OCI-LY1 (cell line): ENCODE data around the gene ASB13.

Experiments
- H2AFZ ChIP-seq: fragments of 200-600 bp; sonication (generic), shearing (Covaris generic); 2 replicates; pipeline ENCODE4 v1.6.0; 2014; ENCODE audit warnings: antibody characterized with exemption, mild to moderate bottlenecking, low read length
- H3F3A ChIP-seq: fragments of 200-600 bp; sonication (generic), shearing (Covaris generic); 2 replicates; pipeline ENCODE4 v1.6.0; 2014; ENCODE audit warnings: mild to moderate bottlenecking, antibody characterized with exemption, low read length, moderate library complexity; ENCODE audit not compliant: insufficient read depth
- H3K27ac ChIP-seq: fragments of 200-600 bp; sonication (generic); 2 replicates; pipeline ENCODE4 v1.5.1; 2014; ENCODE audit warnings: low read length, mixed run types, mild to moderate bottlenecking, low read depth; ENCODE audit not compliant: poor library complexity, severe bottlenecking
- H3K27me3 ChIP-seq: fragments of 200-600 bp; sonication (generic); 2 replicates; pipeline ENCODE4 v1.6.0; 2014; ENCODE audit warnings: antibody characterized with exemption, mild to moderate bottlenecking, low read length, moderate library complexity; ENCODE audit not compliant: insufficient read depth
- H3K36me3 ChIP-seq: fragments of 200-600 bp; sonication (generic); 2 replicates; pipeline ENCODE4 v1.6.1; 2014; ENCODE audit warnings: mild to moderate bottlenecking, antibody characterized with exemption, low read length, moderate library complexity, mixed read lengths; ENCODE audit not compliant: insufficient read depth
- H3K4me1 ChIP-seq: fragments of 200-600 bp; sonication (generic); 2 replicates; pipeline ENCODE4 v1.5.1; 2014; ENCODE audit warnings: mild to moderate bottlenecking, low read length, moderate library complexity; ENCODE audit not compliant: insufficient read depth, severe bottlenecking
- H3K4me2 ChIP-seq: fragments of 200-600 bp; sonication (generic), shearing (Covaris generic); 2 replicates; pipeline ENCODE4 v1.6.1; 2014; ENCODE audit warnings: low read length
- H3K4me3 ChIP-seq: fragments of 200-600 bp; sonication (generic); 2 replicates; pipeline ENCODE4 v1.5.1; 2014; ENCODE audit warnings: low read length, low read depth, mild to moderate bottlenecking, mixed read lengths; ENCODE audit not compliant: poor library complexity, severe bottlenecking
- H3K79me2 ChIP-seq: fragments of 200-600 bp; shearing (Covaris generic); 2 replicates; pipeline ENCODE4 v1.6.1; 2016; ENCODE audit warnings: mixed run types, low read length, mixed read lengths; ENCODE audit not compliant: insufficient read depth
- H3K9ac ChIP-seq: fragments of 200-600 bp; sonication (generic), shearing (Covaris generic); 2 replicates; pipeline ENCODE4 v1.6.1; 2014; ENCODE audit warnings: mild to moderate bottlenecking, low read length, mixed read lengths
- H3K9me2 ChIP-seq: fragments of 200-600 bp; sonication (generic), shearing (Covaris generic); 2 replicates; pipeline ENCODE4 v1.6.1; 2014; ENCODE audit warnings: low read depth, mild to moderate bottlenecking, low read length, mixed read lengths
- H3K9me3 ChIP-seq: fragments of 200-600 bp; shearing (Covaris generic); 2 replicates; pipeline ENCODE4 v1.6.1; 2014; ENCODE audit warnings: low read length, mixed read lengths
- H4K20me1 ChIP-seq: fragments of 200-600 bp; sonication (generic), shearing (Covaris generic); 2 replicates; pipeline ENCODE4 v1.6.0; 2016; ENCODE audit warnings: mild to moderate bottlenecking, low read length; ENCODE audit not compliant: insufficient read depth
- CTCF ChIP-seq: fragments of 200-600 bp; sonication (generic), shearing (Covaris generic); IDR thresholded peaks from 2 replicates; pipeline ENCODE4 v1.5.1; 2017; ENCODE audit warnings: mild to moderate bottlenecking, antibody characterized with exemption, low read length, moderate library complexity, mixed read lengths
- EZH2 ChIP-seq: fragments of 200-600 bp; sonication (generic), shearing (Covaris generic); IDR thresholded peaks from 2 replicates; pipeline ENCODE4 v1.8.0; 2017; ENCODE audit warnings: borderline replicate concordance, mixed run types, mild to moderate bottlenecking, antibody characterized with exemption, low read length, moderate library complexity, mixed read lengths

Gene ASB13

GRCh38 chr10:5640036-5640435, 26.4 kb downstream of the ASB13 start:
- no peak overlapping the region for H3K4me3 ChIP-seq
- no peaks in the 10 kb centered on the region for H3K79me2 ChIP-seq
- no peaks in the 10 kb centered on the region for H3K4me1 ChIP-seq
- no peak overlapping the region for H3K9ac ChIP-seq
- no peak overlapping the region for H3K27ac ChIP-seq
- no peaks in the 10 kb centered on the region for H4K20me1 ChIP-seq
- no peaks in the 10 kb centered on the region for H3K27me3 ChIP-seq
- no peaks in the 10 kb centered on the region for H3F3A ChIP-seq
- TF ChIP-seq CTCF (no peak), EZH2 (no peak)
- no peaks in the 10 kb centered on the region for H3K36me3 ChIP-seq
- H3K9me2 ChIP-seq = no peaks in the 10 kb centered on the region
- no peaks in the 10 kb centered on the region for H3K9me3 ChIP-seq
- no peak overlapping the region for H2AFZ ChIP-seq
- H3K4me2 ChIP-seq = no peak overlapping the region

- no peak overlapping the region for H3K9ac ChIP-seq
- no peak overlapping the region for H3K4me3 ChIP-seq
- H3K4me2 ChIP-seq = no peak overlapping the region
- H3K9me3 ChIP-seq = no peaks in the 10 kb centered on the region
- H3F3A ChIP-seq = no peaks in the 10 kb centered on the region
- no peaks in the 10 kb centered on the region for H3K27me3 ChIP-seq
- no peaks in the 10 kb centered on the region for H3K79me2 ChIP-seq
- no peaks in the 10 kb centered on the region for H4K20me1 ChIP-seq
- H2AFZ ChIP-seq = no peak overlapping the region
- no peak overlapping the region for H3K27ac ChIP-seq
- H3K4me1 ChIP-seq = no peaks in the 10 kb centered on the region
- TF ChIP-seq EZH2 = no peak
- TF ChIP-seq CTCF = no peak
- no peaks in the 10 kb centered on the region for H3K9me2 ChIP-seq
- no peaks in the 10 kb centered on the region for H3K36me3 ChIP-seq
These were observed 27.3 kb downstream of the ASB13 start for GRCh38 chr10:5639066-5639465.

GRCh38 chr10:5638494-5638893, 27.9 kb downstream of the ASB13 start:
- TF ChIP-seq CTCF (no peak), EZH2 (no peak)
- H3F3A ChIP-seq = no peaks in the 10 kb centered on the region
- no peaks in the 10 kb centered on the region for H3K36me3 ChIP-seq
- H3K27me3 ChIP-seq = no peaks in the 10 kb centered on the region
- no peak overlapping the region for H3K27ac ChIP-seq
- no peak overlapping the region for H2AFZ ChIP-seq
- no peak overlapping the region for H3K9ac ChIP-seq
- H3K79me2 ChIP-seq = no peaks in the 10 kb centered on the region
- H4K20me1 ChIP-seq = no peaks in the 10 kb centered on the region
- no peaks in the 10 kb centered on the region for H3K9me3 ChIP-seq
- H3K4me3 ChIP-seq = no peak overlapping the region
- H3K4me1 ChIP-seq = no peaks in the 10 kb centered on the region
- no peak overlapping the region for H3K4me2 ChIP-seq
- H3K9me2 ChIP-seq = no peaks in the 10 kb centered on the region
